Uterus (tissue), 4 donors: ENCODE measurements around the gene HS3ST2. TPM values are rescaled to one million over a fixed set of nuclear protein-coding genes. Genes with fewer than 3 reads are reported as not detected.

ENCODE experiments used
- DNase-seq, 2 donors: peaks; one replicate each; pipeline ENCODE4 v3.0.0-alpha.2; 2019 to 2020
- H3K27ac ChIP-seq, 2 donors: fragments of 200-600 bp; sonication (generic); 1 replicate in 1 of 2; 2 replicates in 1 of 2; pipeline ENCODE4 v1.5.1; 2016 to 2018
- H3K27me3 ChIP-seq, 2 donors: fragments of 200-600 bp; sonication (generic); one replicate each; pipeline ENCODE4 v1.5.1; 2018 to 2019; ENCODE audit warnings: control low read depth in 1 of 2
- H3K36me3 ChIP-seq, 2 donors: fragments of 200-600 bp; sonication (generic); one replicate each; pipeline ENCODE4 v1.5.1; 2019; ENCODE audit warnings: control low read depth in 1 of 2
- H3K4me1 ChIP-seq, 2 donors: fragments of 200-600 bp; sonication (generic); one replicate each; pipeline ENCODE4 v1.5.1; 2018 to 2019; ENCODE audit warnings: control low read depth in 1 of 2
- H3K4me3 ChIP-seq, 2 donors: fragments of 200-600 bp; sonication (generic); 1 replicate in 1 of 2; 2 replicates in 1 of 2; pipeline ENCODE4 v1.5.1; 2018 to 2019; ENCODE audit warnings: mild to moderate bottlenecking in 1 of 2
- H3K9me3 ChIP-seq, 2 donors: fragments of 200-600 bp; sonication (generic); one replicate each; pipeline ENCODE4 v1.5.1; 2019; ENCODE audit warnings: control low read depth in 1 of 2
- POLR2A ChIP-seq, 2 donors: fragments of 450-650 bp; IDR thresholded peaks; one replicate each; pipeline ENCODE4 v1.6.1; 2016; ENCODE audit warnings: antibody characterized with exemption in 2 of 2, mild to moderate bottlenecking in 1 of 2, moderate library complexity in 1 of 2
- intact Hi-C: fragments of 100-400 bp; cut with DNase I; formaldehyde crosslinking; loops from one replicate; pipeline ENCODE4 v1.15.1; 2023; ENCODE audit warnings: low total_unique reads
- total RNA-seq, 4 donors: library from RNA; depleted of rRNA in 3 of 4; stranded (reverse); fragments of >200 nt in 3 of 4; gene quantifications; one replicate each; pipeline versions ENCODE4 v1.1.0 to v1.2.4, GENCODE V29; 2014 to 2023
- TF ChIP-seq, protein P1 (sequence below), 4 experiments: fragments of 200-600 bp in 2 of 4; fragments of 450-650 bp in 2 of 4; sonication (generic) in 2 of 4; IDR thresholded peaks; one replicate each; pipeline ENCODE4 v1.5.1; 2016 to 2019; ENCODE audit warnings: antibody characterized with exemption in 4 of 4, mild to moderate bottlenecking in 2 of 4, moderate library complexity in 1 of 4
- donor health status: DM: yes; HTN: yes; CAD: no.

HS3ST2 gene
- 1 to 10 TPM in 1 of 4 donors, not detected in 3; 1.2 TPM for total RNA-seq

DNA sequence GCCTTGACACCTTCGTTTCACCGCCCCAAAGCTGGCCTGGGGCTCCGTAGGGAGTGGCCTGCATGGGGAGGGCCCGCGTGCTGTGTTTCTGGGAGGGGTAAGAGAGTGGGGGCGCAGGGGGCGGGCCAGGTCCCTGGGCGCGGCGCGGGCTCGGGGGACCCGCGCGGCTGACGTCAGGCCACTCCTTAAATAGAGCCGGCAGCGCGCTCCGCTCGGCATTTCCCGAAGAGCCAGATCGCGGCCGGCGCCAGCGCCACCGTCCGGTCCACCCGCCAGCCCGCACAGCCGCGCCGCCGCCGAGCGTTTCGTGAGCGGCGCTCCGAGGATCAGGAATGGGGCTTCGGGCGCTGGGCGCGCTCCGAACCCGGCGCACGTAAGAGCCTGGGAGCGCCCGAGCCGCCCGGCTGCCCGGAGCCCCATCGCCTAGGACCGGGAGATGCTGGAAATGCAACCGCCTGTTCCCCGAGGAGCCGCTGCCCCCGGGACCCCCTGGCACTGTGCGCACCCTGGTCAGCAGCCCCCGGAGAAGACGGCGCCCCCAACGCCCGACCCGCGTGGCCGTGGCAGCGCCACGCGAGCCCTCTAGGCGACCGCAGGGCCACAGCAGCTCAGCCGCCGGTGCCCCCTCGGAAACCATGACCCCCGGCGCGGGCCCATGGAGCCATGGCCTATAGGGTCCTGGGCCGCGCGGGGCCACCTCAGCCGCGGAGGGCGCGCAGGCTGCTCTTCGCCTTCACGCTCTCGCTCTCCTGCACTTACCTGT, at the start of gene HS3ST2:
Gene HS3ST2, plus strand, starts transcription at position 215 of the 763 bp plus-strand sequence. Its CDS starts 449 bp downstream, at position 664.
- Histone ChIP-seq H3K27ac (no peak within 1 kb of the TSS), H3K4me3 (peak within 1 kb of the TSS; percentile 10 to 16), H3K4me1 (peaks cover 0 to 13% of the 10 kb centered on the region in 2 donors), H3K36me3 (no peaks in the 10 kb centered on the region), H3K27me3 (peaks cover 0 to 10% of the 10 kb centered on the region in 2 donors), H3K9me3 (no peaks in the 10 kb centered on the region)
- intact Hi-C loops: no loop called here
- TF ChIP-seq, protein P1, sequence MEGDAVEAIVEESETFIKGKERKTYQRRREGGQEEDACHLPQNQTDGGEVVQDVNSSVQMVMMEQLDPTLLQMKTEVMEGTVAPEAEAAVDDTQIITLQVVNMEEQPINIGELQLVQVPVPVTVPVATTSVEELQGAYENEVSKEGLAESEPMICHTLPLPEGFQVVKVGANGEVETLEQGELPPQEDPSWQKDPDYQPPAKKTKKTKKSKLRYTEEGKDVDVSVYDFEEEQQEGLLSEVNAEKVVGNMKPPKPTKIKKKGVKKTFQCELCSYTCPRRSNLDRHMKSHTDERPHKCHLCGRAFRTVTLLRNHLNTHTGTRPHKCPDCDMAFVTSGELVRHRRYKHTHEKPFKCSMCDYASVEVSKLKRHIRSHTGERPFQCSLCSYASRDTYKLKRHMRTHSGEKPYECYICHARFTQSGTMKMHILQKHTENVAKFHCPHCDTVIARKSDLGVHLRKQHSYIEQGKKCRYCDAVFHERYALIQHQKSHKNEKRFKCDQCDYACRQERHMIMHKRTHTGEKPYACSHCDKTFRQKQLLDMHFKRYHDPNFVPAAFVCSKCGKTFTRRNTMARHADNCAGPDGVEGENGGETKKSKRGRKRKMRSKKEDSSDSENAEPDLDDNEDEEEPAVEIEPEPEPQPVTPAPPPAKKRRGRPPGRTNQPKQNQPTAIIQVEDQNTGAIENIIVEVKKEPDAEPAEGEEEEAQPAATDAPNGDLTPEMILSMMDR (IDR thresholded peaks at IDR 0.05): no peak
- TF ChIP-seq POLR2A (IDR thresholded peaks at IDR 0.05): no peak
- peak in 1 of 2 donors; percentile 15 for DNase-seq

DNA sequence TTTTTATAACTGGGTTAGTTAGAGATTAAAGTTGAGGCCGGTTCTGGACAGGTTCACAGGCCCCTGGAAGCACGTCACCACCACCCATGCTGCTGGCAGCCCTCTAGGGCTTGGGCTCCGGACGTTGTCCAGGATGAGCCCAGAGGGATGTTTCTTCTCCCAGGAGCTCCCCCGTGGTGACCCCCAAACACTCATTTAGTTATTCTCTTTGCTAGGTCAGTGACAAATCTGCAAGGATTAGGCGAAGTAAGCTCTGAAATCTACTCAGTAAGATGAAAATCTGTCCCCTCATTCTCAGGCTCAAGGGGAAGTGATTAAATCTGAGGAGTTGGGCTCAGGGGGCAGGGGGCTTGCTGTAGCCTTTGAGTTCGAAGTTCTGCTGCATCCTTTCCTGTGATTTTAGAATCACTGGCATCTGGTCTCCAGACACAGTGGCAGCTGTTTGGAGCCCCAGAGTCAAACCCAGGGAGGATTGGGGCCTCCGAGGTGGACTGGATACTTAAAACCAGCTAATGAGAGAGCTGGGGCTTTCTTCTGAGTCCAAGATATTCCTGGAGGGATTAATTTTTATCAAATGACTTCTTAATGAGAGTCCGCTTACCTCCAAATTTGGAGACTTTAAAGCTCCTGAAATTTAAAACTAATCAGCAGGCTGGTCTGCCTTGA, 49.2 kb upstream of the HS3ST2 start:
- TF ChIP-seq, protein P1 (IDR thresholded peaks at IDR 0.05): no peak
- TF ChIP-seq POLR2A (IDR thresholded peaks at IDR 0.05): no peak

DNA sequence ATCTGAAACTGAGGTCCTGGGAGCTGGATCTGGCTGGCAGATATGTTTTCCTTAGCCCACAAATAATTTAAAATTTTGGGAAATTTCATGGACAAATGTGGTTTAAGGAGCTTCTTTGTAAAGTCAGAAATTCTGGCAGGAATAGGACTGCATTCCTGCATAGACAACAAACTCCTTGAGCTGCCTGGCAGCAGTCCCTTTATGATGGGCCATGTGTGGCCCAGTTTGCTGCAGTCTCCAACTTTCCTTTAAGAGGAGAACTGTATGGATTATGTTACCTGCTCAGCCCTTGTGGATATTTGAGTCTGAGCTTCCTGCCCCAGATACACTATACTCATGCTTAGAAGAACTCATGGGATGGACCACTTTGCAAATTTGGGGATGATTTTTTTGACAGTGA, 48.5 kb upstream of the HS3ST2 start:
- no peak for TF ChIP-seq POLR2A (IDR thresholded peaks at IDR 0.05)
- TF ChIP-seq, protein P1 (IDR thresholded peaks at IDR 0.05): no peak
- no peak for DNase-seq
- H3K9me3 ChIP-seq: no peaks in the 10 kb centered on the region
- H3K36me3 ChIP-seq: no peaks in the 10 kb centered on the region
- no peak overlapping the region for H3K4me3 ChIP-seq
- H3K27ac ChIP-seq: peak overlapping the region in 1 of 2 donors; percentile 52
- intact Hi-C loops: no loop called here
- peaks cover 0 to 14% of the 10 kb centered on the region in 2 donors for H3K4me1 ChIP-seq
- no peaks in the 10 kb centered on the region for H3K27me3 ChIP-seq

More for the DNA sequence above, 49.2 kb upstream of the HS3ST2 start:
- DNase-seq: no peak
- peaks cover 0 to 14% of the 10 kb centered on the region in 2 donors for H3K4me1 ChIP-seq
- no peaks in the 10 kb centered on the region for H3K9me3 ChIP-seq
- H3K27ac ChIP-seq: peak overlapping the region; percentile 52 to 56
- no peaks in the 10 kb centered on the region for H3K36me3 ChIP-seq
- intact Hi-C loops: no loop called here
- no peaks in the 10 kb centered on the region for H3K27me3 ChIP-seq
- no peak overlapping the region for H3K4me3 ChIP-seq

DNA sequence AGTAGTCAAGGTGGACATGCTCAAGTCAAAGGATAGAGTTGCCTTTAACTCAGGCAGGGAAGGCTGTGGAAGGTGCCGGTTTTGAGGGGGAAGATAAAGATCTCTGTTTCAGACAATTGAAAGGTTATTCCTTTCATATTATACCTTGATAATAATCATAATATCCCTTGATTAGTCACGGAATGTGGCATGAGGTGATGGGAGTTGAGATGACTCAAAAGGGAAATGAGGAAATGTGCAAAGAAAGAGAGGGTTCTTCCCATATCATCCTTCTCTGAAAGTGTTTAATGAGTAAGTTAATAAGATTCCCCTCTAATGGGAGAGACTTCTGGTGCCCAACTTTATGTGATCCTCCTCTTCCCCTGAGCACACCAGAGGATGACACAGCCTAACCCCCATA, 43.1 kb upstream of the HS3ST2 start:
- no peak for DNase-seq
- H3K9me3 ChIP-seq: no peaks in the 10 kb centered on the region
- H3K36me3 ChIP-seq: no peaks in the 10 kb centered on the region
- no peak overlapping the region for H3K27ac ChIP-seq
- H3K4me3 ChIP-seq: no peak overlapping the region
- intact Hi-C loops: no loop called here
- TF ChIP-seq POLR2A (IDR thresholded peaks at IDR 0.05): no peak
- TF ChIP-seq, protein P1 (IDR thresholded peaks at IDR 0.05): no peak
- H3K4me1 ChIP-seq: no peaks in the 10 kb centered on the region
- H3K27me3 ChIP-seq: no peaks in the 10 kb centered on the region

DNA sequence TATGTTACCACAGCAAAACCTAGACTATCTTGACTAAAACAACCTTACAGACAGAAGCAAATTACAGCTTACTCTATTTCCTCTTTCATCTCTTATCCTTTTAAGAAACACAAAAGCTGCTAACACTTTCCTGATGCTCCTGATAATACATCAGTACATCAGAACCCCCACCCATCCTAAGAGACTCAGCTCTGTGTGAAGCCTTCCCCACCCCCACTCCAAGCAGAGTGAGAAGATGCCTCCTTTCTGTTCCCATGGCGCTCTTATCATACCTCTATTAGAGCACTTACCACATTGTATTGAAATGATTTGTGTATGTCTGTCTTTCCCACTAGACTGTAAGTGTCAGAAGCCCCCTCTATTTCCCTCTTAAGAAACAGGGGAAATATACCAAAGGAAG, 42.4 kb upstream of the HS3ST2 start:
- Histone ChIP-seq H3K27me3 (no peaks in the 10 kb centered on the region), H3K27ac (no peak overlapping the region), H3K4me1 (no peaks in the 10 kb centered on the region), H3K9me3 (no peaks in the 10 kb centered on the region), H3K36me3 (no peaks in the 10 kb centered on the region), H3K4me3 (no peak overlapping the region)
- TF ChIP-seq, protein P1 (IDR thresholded peaks at IDR 0.05): no peak
- TF ChIP-seq POLR2A (IDR thresholded peaks at IDR 0.05): no peak
- intact Hi-C loops: no loop called here
- DNase-seq: no peak
